Ovary (tissue), 9 donors: Measurements from ENCODE around the gene FBXO46. TPM values are rescaled to one million over a fixed set of nuclear protein-coding genes. Genes with fewer than 3 reads are reported as not detected.
A peak's percentile ranks its signal among the peaks of the same experiment; 100 is the strongest.

Experiments used
- DNase-seq, 5 donors: peaks; one replicate each; pipeline ENCODE4 v3.0.0-alpha.2; 2019 to 2020
- H3K27ac ChIP-seq, 2 donors: fragments of 200-600 bp; one replicate each; pipeline versions ENCODE4 v1.5.1 to v1.8.0; 2019 to 2022
- H3K27me3 ChIP-seq: fragments of 200-600 bp; one replicate; pipeline ENCODE4 v1.8.0; 2022
- H3K36me3 ChIP-seq: fragments of 200-600 bp; sonication (generic); one replicate; pipeline ENCODE4 v1.5.1; 2019
- H3K4me1 ChIP-seq: one replicate; pipeline ENCODE4 v1.8.1; 2013; ENCODE audit warnings: mild to moderate bottlenecking, moderate library complexity; ENCODE audit not compliant: insufficient read depth
- H3K4me3 ChIP-seq: fragments of 200-600 bp; sonication (generic); one replicate; pipeline ENCODE4 v1.5.1; 2017
- H3K9me3 ChIP-seq, 2 donors: fragments of 200-600 bp in 1 of 2; sonication (generic) in 1 of 2; one replicate each; pipeline versions ENCODE4 v1.5.1 to v1.8.1; 2013 to 2019; ENCODE audit warnings: mild to moderate bottlenecking in 1 of 2, moderate library complexity in 1 of 2
- EP300 ChIP-seq: sonication (generic); formaldehyde crosslinking; IDR thresholded peaks from one replicate; pipeline ENCODE4 v1.6.1; 2017; ENCODE audit warnings: antibody characterized with exemption
- POLR2A ChIP-seq: fragments of 450-650 bp; IDR thresholded peaks from one replicate; pipeline ENCODE4 v1.6.1; 2017; ENCODE audit warnings: antibody characterized with exemption, mild to moderate bottlenecking, moderate library complexity
- WGBS, 3 donors: extraction: QIAGEN DNeasy Blood & Tissue Kit in 1 of 3; methylation state at CpG; one replicate each; pipeline versions ENCODE4 v1.1.5 to v1.1.7; 2013 to 2017; 5-methylcytosine and 5-hydroxymethylcytosine counted together
- intact Hi-C, 4 donors: fragments of 100-400 bp; cut with DNase I; formaldehyde crosslinking; loops; one replicate each; pipeline versions ENCODE4 v1.11.0 to v1.15.1; 2022 to 2023
- polyA plus RNA-seq, 2 donors: library from polyadenylated mRNA; stranded (reverse); fragments of 200-250 nt in 1 of 2; fragments of 350-450 nt in 1 of 2; fragmentation: Illumina TruSeq in 1 of 2; extraction: RNeasy Lipid Tissue Mini Kit (QIAGEN cat#74804) in 1 of 2; gene quantifications; one replicate each; pipeline ENCODE4 v1.2.3, GENCODE V29; 2013 to 2014
- total RNA-seq, 7 donors: library from RNA; depleted of rRNA in 2 of 7; stranded (reverse); fragments of >200 nt in 2 of 7; fragmentation: NEBNext Ultra II Directional in 3 of 7; extraction: Animal tissue kit (Norgen Biotek cat#: 25700) in 3 of 7; gene quantifications; one replicate each; pipeline versions ENCODE4 v1.1.0 to v1.2.4, GENCODE V29; 2016 to 2023
- TF ChIP-seq, protein P1 (sequence below), 3 donors: fragments of 450-650 bp in 2 of 3; fragments of 200-600 bp in 1 of 3; IDR thresholded peaks; one replicate each; pipeline versions ENCODE4 v1.5.1 to v1.8.0; 2016 to 2022; ENCODE audit warnings: antibody characterized with exemption in 3 of 3, mild to moderate bottlenecking in 1 of 3
- donor health status: DM: no; HTN: no; CAD: no; lungs with moderate emphysema.
- donor health status: DM: no; HTN: no; CAD: no.
- donor health status: Bipolar disorder and iron deficiency.
- donor health status: DM: yes; HTN: yes; CAD: no.
- donor health status: DM: no; HTN: no; CAD: no.
- donor health status: DM: yes; HTN: yes; CAD: no.

FBXO46 gene
- total and polyA plus RNA-seq, 9 donors = 6.7 to 32.5 (median 18.4) TPM

DNA sequence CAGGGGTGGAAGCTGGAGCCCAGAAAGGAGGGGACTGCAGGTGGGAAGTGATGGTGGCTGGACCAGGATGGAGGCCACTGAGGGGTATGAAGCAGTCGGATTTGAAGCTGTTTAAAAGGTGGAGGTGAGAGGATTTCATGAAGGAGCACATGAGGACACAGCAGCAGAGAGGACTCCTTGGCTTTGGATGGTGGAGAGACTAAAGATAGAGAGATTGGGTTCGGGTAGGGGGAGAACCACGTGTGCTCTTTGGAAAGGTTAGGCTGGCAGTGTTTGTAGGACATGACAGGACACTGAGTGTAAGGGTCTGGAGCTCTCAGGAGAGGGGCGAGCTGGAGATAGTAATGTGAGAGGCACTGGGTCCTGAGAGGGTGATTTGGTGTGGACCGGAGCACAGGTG is 47.8 kb downstream of the FBXO46 start:
- Histone ChIP-seq H3K36me3 (no peaks in the 10 kb centered on the region), H3K4me3 (no peak overlapping the region), H3K27me3 (peaks cover 2% of the 10 kb centered on the region), H3K27ac (no peak overlapping the region), H3K9me3 (no peaks in the 10 kb centered on the region), H3K4me1 (no peaks in the 10 kb centered on the region)
- TF ChIP-seq POLR2A = no peak
- no peak for TF ChIP-seq EP300
- TF ChIP-seq, protein P1, sequence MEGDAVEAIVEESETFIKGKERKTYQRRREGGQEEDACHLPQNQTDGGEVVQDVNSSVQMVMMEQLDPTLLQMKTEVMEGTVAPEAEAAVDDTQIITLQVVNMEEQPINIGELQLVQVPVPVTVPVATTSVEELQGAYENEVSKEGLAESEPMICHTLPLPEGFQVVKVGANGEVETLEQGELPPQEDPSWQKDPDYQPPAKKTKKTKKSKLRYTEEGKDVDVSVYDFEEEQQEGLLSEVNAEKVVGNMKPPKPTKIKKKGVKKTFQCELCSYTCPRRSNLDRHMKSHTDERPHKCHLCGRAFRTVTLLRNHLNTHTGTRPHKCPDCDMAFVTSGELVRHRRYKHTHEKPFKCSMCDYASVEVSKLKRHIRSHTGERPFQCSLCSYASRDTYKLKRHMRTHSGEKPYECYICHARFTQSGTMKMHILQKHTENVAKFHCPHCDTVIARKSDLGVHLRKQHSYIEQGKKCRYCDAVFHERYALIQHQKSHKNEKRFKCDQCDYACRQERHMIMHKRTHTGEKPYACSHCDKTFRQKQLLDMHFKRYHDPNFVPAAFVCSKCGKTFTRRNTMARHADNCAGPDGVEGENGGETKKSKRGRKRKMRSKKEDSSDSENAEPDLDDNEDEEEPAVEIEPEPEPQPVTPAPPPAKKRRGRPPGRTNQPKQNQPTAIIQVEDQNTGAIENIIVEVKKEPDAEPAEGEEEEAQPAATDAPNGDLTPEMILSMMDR (IDR thresholded peaks at IDR 0.05) = no peak
- 53 to 66% (median 64%) methylated on average over 5 of the region's 5 CpGs for WGBS, 3 donors
- intact Hi-C loops = loop anchor here in 1 of 4 donors (5.0 to 10.0 kb wide), 2 partner anchors 161 to 258 kb away; partner anchors contain the start of gene ERCC1
- no peak for DNase-seq

DNA sequence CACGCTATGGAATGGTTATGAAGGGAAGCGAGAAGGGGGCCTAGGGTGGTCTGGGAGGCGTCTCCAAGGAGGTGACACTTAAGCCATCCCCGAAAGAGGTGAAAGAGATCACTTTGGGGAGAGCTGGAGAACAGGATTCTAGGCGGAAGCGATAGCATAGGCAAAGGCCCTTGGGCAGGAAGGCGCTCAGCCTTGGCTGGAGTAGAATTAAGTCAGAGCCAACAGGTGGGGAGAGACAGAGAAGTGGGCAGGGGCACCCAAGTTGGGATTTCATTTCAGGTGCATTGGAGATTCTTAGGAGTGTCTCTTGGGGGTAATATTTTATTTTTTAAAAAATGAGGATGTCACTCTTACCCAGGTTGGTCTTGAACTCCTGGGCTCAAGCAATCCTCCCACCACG is 48.6 kb downstream of the FBXO46 start:
- no peak overlapping the region for H3K4me3 ChIP-seq
- intact Hi-C loops = loop anchor here in 1 of 4 donors (5.0 to 10.0 kb wide), 2 partner anchors 160 to 257 kb away; partner anchors contain the start of gene ERCC1
- WGBS, 3 donors = 60 to 63% (median 62%) methylated on average over 8 of the region's 8 CpGs

DNA sequence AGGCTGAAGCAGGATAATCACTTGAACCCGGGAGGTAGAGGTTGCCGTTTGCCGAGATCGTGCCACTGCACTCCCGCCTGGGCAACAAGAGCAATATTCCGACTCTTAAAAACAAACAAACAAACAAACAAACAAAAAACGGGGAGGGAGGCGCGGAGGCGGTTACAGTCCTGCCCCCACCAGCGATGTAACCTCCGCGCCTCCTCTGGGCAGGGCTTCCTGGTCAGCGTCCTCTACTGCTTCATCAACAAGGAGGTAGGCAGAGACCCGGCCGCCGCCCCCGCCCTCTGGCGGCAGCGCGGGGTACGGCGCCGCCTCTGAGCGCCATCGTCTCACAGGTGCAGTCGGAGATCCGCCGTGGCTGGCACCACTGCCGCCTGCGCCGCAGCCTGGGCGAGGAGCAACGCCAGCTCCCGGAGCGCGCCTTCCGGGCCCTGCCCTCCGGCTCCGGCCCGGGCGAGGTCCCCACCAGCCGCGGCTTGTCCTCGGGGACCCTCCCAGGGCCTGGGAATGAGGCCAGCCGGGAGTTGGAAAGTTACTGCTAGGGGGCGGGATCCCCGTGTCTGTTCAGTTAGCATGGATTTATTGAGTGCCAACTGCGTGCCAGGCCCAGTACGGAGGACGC is 49.2 kb downstream of the FBXO46 start:
- TF ChIP-seq POLR2A (no peak), EP300 (no peak)
- TF ChIP-seq, protein P1 (IDR thresholded peaks at IDR 0.05) = peak; percentile 92 to 95 (median 93)
- no peaks in the 10 kb centered on the region for H3K36me3 ChIP-seq
- peaks cover 3% of the 10 kb centered on the region for H3K4me1 ChIP-seq
- 2 to 3% (median 2%) methylated on average over 21 to 51 of the region's 51 CpGs for WGBS, 3 donors
- H3K9me3 ChIP-seq = no peaks in the 10 kb centered on the region
- H3K27me3 ChIP-seq = peaks cover 7% of the 10 kb centered on the region
- intact Hi-C loops = loop anchor here in 1 of 4 donors (5.0 to 10.0 kb wide), 2 partner anchors 159 to 257 kb away; partner anchors contain the start of gene ERCC1
- peak overlapping the region; percentile 7 to 19 for H3K27ac ChIP-seq
- DNase-seq = peak; percentile 71 to 85 (median 81)
- H3K4me3 ChIP-seq = peak overlapping the region; percentile 32

More for the DNA sequence above, 48.6 kb downstream of the FBXO46 start:
- no peak for TF ChIP-seq POLR2A
- no peak for TF ChIP-seq EP300
- TF ChIP-seq, protein P1 (IDR thresholded peaks at IDR 0.05) = no peak
- Histone ChIP-seq H3K36me3 (no peaks in the 10 kb centered on the region), H3K4me1 (peaks cover 3% of the 10 kb centered on the region), H3K9me3 (no peaks in the 10 kb centered on the region), H3K27ac (peak overlapping the region in 1 of 2 donors; percentile 7), H3K27me3 (peaks cover 7% of the 10 kb centered on the region)
- no peak for DNase-seq

DNA sequence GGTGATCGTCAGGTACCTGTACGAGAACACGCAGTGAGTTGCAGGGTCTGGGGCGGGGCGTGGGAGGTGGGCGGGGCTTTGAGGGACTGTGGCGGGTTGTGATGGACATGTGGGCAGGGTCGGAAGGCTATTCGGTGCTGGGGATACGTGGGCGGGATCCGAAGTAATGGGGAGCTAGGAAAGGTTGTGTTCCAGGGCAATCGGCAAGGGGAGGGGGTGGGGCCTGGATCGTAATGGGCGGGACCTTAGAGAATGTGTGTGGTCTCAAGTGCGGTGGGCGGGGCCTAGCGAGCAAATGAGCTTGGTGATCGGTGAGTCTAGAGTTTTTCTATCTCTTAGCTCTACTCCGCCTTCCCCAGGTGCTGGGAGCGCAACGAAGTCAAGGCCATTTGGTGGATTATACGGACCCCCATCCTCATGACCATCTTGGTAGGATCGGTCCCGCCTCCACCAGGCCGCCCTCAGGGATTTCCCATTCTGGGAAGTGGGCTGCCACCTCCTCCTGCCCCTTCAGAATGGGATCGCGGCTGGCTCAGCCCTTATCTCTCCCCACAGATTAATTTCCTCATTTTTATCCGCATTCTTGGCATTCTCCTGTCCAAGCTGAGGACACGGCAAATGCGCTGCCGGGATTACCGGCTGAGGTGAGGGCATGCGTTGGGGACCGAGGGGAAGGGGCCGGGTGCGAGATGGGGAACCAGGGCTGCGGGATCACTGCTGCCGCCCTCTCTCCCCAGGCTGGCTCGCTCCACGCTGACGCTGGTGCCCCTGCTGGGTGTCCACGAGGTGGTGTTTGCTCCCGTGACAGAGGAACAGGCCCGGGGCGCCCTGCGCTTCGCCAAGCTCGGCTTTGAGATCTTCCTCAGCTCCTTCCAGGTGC is 53.1 kb downstream of the FBXO46 start:
- H3K4me1 ChIP-seq = peaks cover 3% of the 10 kb centered on the region
- intact Hi-C loops = no loop called here
- H3K27me3 ChIP-seq = peaks cover 7% of the 10 kb centered on the region
- WGBS, 3 donors = 1 to 3% (median 2%) methylated on average over 47 to 49 of the region's 49 CpGs
- no peaks in the 10 kb centered on the region for H3K9me3 ChIP-seq
- H3K36me3 ChIP-seq = no peaks in the 10 kb centered on the region
- peak in 4 of 5 donors; percentile 39 to 64 (median 52) for DNase-seq
- no peak overlapping the region for H3K27ac ChIP-seq
- TF ChIP-seq, protein P1 (IDR thresholded peaks at IDR 0.05) = no peak
- no peak for TF ChIP-seq EP300
- H3K4me3 ChIP-seq = no peak overlapping the region
